HG02798 (cell line): ENCODE results near the gene CMTM1.

Experiments
- ATAC-seq: cut with Tn5 transposase; IDR thresholded peaks from one replicate; pipeline ENCODE4 v1.9.1; 2021; ENCODE audit warnings: mild to moderate bottlenecking; ENCODE audit not compliant: unreplicated experiment, poor library complexity

CMTM1 gene

GRCh38 chr16:66566051-66566901 is at the start of gene CMTM1:
Gene CMTM1, plus strand, starts transcription at chr16:66566439. Its CDS starts 75 bp downstream, at chr16:66566514.
- ATAC-seq, result no peak

GRCh38 chr16:66516509-66516807 is 49.8 kb upstream of the CMTM1 start:
- no peak for ATAC-seq

- ATAC-seq, result peak; percentile 99
Measured at GRCh38 chr16:66516808-66517585, 49.2 kb upstream of the CMTM1 start.

GRCh38 chr16:66517586-66518263 is 48.5 kb upstream of the CMTM1 start:
- no peak for ATAC-seq

- no peak for ATAC-seq
Measured at GRCh38 chr16:66519482-66520373, 46.5 kb upstream of the CMTM1 start.

- no peak for ATAC-seq
Measured at GRCh38 chr16:66520406-66521170, 45.7 kb upstream of the CMTM1 start.

- no peak for ATAC-seq
Measured at GRCh38 chr16:66521252-66521713, 45.0 kb upstream of the CMTM1 start.

GRCh38 chr16:66521951-66522771 is 44.1 kb upstream of the CMTM1 start:
- ATAC-seq, result peak; percentile 48

GRCh38 chr16:66522816-66523590 is 43.2 kb upstream of the CMTM1 start:
- no peak for ATAC-seq

- ATAC-seq, result peak; percentile 54
Measured at GRCh38 chr16:66523861-66524354, 42.3 kb upstream of the CMTM1 start.

- ATAC-seq, result peak; percentile 67
Measured at GRCh38 chr16:66524601-66525164, 41.6 kb upstream of the CMTM1 start.

- ATAC-seq, result no peak
Measured at GRCh38 chr16:66525396-66526180, 40.7 kb upstream of the CMTM1 start.

- no peak for ATAC-seq
Measured at GRCh38 chr16:66528294-66528693, 37.9 kb upstream of the CMTM1 start.

- no peak for ATAC-seq
Measured at GRCh38 chr16:66529475-66529874, 36.8 kb upstream of the CMTM1 start.

GRCh38 chr16:66534376-66534799 is 31.9 kb upstream of the CMTM1 start:
- ATAC-seq, result no peak

GRCh38 chr16:66536525-66536924 is 29.7 kb upstream of the CMTM1 start:
- no peak for ATAC-seq
